GM12878 (cell line): ENCODE results near the gene ZDHHC22. TPM values are rescaled to one million over a fixed set of nuclear protein-coding genes. Genes with fewer than 3 reads are reported as not detected.

Experiments
- ATAC-seq: fragments of 200-7000 bp; cut with Tn5 transposase; 3 replicates; pipeline ENCODE4 v1.9.1; 2020; ENCODE audit warnings: mild to moderate bottlenecking, moderate library complexity
- BruUV-seq: library from RNA; stranded (reverse); fragments of 400-500 nt; replicated peaks from 2 replicates; lab custom pipeline; 2021; lab: Mats Ljungman, UMichigan
- CTCF ChIA-PET: fragments of 300-600 bp; sonication (Branson Sonifier 250); formaldehyde crosslinking; extraction: SDS; loops from one replicate; lab custom pipeline; 2021; ENCODE audit warnings: inconsistent platforms; lab: Yijun Ruan, JAX
- POLR2A ChIA-PET: fragments of 350-600 bp; formaldehyde crosslinking; extraction: SDS; loops from one replicate; lab custom pipeline; 2021; ENCODE audit warnings: inconsistent platforms; lab: Charles Lee
- RAD21 ChIA-PET: fragments of 300-600 bp; sonication (Branson Sonifier 250); formaldehyde crosslinking; loops from one replicate; lab custom pipeline; 2023; ENCODE audit warnings: antibody characterized with exemption; ENCODE audit not compliant: unreplicated experiment; lab: Charles Lee
- SMC1A ChIA-PET: fragments of 300-600 bp; sonication (Branson Sonifier 250); formaldehyde crosslinking; loops from one replicate; lab custom pipeline; 2023; ENCODE audit not compliant: unreplicated experiment, uncharacterized antibody; lab: Charles Lee
- DNase-seq: peaks from one replicate; pipeline ENCODE4 v3.0.0-alpha.2; 2011; ENCODE audit warnings: low read depth, low spot score
- FAIRE-seq: peaks from 3 replicates; lab custom pipeline; 2011; peaks lifted over from hg19 to GRCh38; lab: Jason Lieb, UNC
- H2AFZ ChIP-seq: 2 replicates; pipeline ENCODE4 v1.6.0; 2011; ENCODE audit warnings: low read depth, low read length, control low read depth; ENCODE audit not compliant: control insufficient read depth
- H3K27ac ChIP-seq: 2 replicates; pipeline ENCODE4 v1.5.1; 2011; ENCODE audit warnings: control low read depth; ENCODE audit not compliant: control insufficient read depth, insufficient read depth
- H3K27me3 ChIP-seq, 2 experiments: replicated peaks in 1 of 2; 2 replicates each; pipeline versions ENCODE4 v1.6.0 to v1.6.1; 2011; ENCODE audit warnings: low read length in 1 of 2; ENCODE audit not compliant: control insufficient read depth in 2 of 2, insufficient read depth in 2 of 2
- H3K36me3 ChIP-seq, 2 experiments: 2 replicates each; pipeline ENCODE4 v1.5.1; 2011; ENCODE audit warnings: low read length in 1 of 2; ENCODE audit not compliant: control insufficient read depth in 2 of 2, insufficient read depth in 2 of 2
- H3K4me1 ChIP-seq: 2 replicates; pipeline ENCODE4 v1.6.1; 2011; ENCODE audit warnings: mild to moderate bottlenecking, low read length, moderate library complexity, mixed read lengths; ENCODE audit not compliant: control insufficient read depth, insufficient read depth
- H3K4me2 ChIP-seq: 2 replicates; pipeline ENCODE4 v1.6.0; 2011; ENCODE audit warnings: control low read depth; ENCODE audit not compliant: control insufficient read depth, insufficient read depth
- H3K4me3 ChIP-seq: fragments of 200-600 bp; sonication (generic); 2 replicates; pipeline ENCODE4 v1.5.1; 2016
- H3K79me2 ChIP-seq: 2 replicates; pipeline ENCODE4 v1.6.0; 2011; ENCODE audit warnings: low read length; ENCODE audit not compliant: control insufficient read depth, insufficient read depth
- H3K9ac ChIP-seq: 2 replicates; pipeline ENCODE4 v1.8.0; 2011; ENCODE audit warnings: low read length, control low read depth, mixed read lengths; ENCODE audit not compliant: control insufficient read depth, insufficient read depth
- H3K9me3 ChIP-seq: replicated peaks from 3 replicates; pipeline ENCODE4 v1.5.1; 2011; ENCODE audit warnings: mild to moderate bottlenecking, low read length; ENCODE audit not compliant: control insufficient read depth, insufficient read depth
- H4K20me1 ChIP-seq: 2 replicates; pipeline ENCODE4 v1.6.0; 2011; ENCODE audit not compliant: control insufficient read depth, insufficient read depth
- CREM ChIP-seq: IDR thresholded peaks from 2 replicates; pipeline ENCODE4 v1.6.1; 2014; ENCODE audit warnings: antibody characterized with exemption, low read depth
- FOXM1 ChIP-seq: IDR thresholded peaks from 2 replicates; pipeline ENCODE4 v1.6.1; 2012; ENCODE audit warnings: low read depth, mild to moderate bottlenecking, inconsistent platforms, low read length, moderate library complexity
- LARP7 ChIP-seq: fragments of 450-650 bp; IDR thresholded peaks from 2 replicates; pipeline ENCODE4 v1.6.1; 2017; ENCODE audit warnings: mild to moderate bottlenecking
- MYC ChIP-seq: IDR thresholded peaks from 2 replicates; pipeline ENCODE4 v1.6.1; 2011; ENCODE audit warnings: mild to moderate bottlenecking, low read length, moderate library complexity, inconsistent platforms; ENCODE audit not compliant: insufficient read depth, insufficient replicate concordance, insufficient read length, severe bottlenecking
- RCOR1 ChIP-seq: conservative IDR thresholded peaks from 2 replicates; pipeline ENCODE4 v1.6.1; 2012; ENCODE audit warnings: low read depth, low read length, improper control_type of control experiment
- RELA ChIP-seq: fragments of 450-650 bp; IDR thresholded peaks from 2 replicates; pipeline ENCODE4 v1.8.0; 2014; ENCODE audit warnings: borderline replicate concordance; ENCODE audit not compliant: partially characterized antibody
- SMARCA5 ChIP-seq: fragments of 450-650 bp; IDR thresholded peaks from 2 replicates; pipeline ENCODE4 v1.6.1; 2017; ENCODE audit warnings: mild to moderate bottlenecking
- SP1 ChIP-seq: IDR thresholded peaks from one replicate; pipeline ENCODE4 v1.6.1; 2011; ENCODE audit warnings: low read depth, low read length
- ZNF274 ChIP-seq: IDR thresholded peaks from one replicate; pipeline ENCODE4 v1.8.0; 2011; ENCODE audit not compliant: insufficient read length, insufficient read depth
- WGBS: methylation state at CpG from one replicate; pipeline ENCODE4 v1.1.6; 2016; ENCODE audit warnings: low lambda C conversion rate; ENCODE audit not compliant: insufficient replicate concordance, insufficient coverage; ENCODE audit errors: missing lambda C conversion rate; 5-methylcytosine and 5-hydroxymethylcytosine counted together
- in situ Hi-C: fragments of 300-500 bp; cut with MboI; formaldehyde crosslinking; loops from 9 replicates; pipeline ENCODE4 v1.14.3; 2018; ENCODE audit warnings: mixed read lengths
- intact Hi-C: fragments of 100-400 bp; cut with micrococcal nuclease; formaldehyde crosslinking; loops from one replicate; pipeline ENCODE4 v1.14.2; 2022; ENCODE audit not compliant: unreplicated experiment
- polyA plus RNA-seq, 11 experiments: library from polyadenylated mRNA; depleted of rRNA in 4 of 11; unstranded in 6 of 11; stranded (reverse) in 5 of 11; fragments of >200 nt; fragmentation: Nextera tagmentation in 4 of 11; fragmentation: Illumina TruSeq in 1 of 11; extraction: Ambion mirVana in 4 of 11; extraction: Trizol in 1 of 11; gene quantifications; 1 replicate in 1 of 11; 2 replicates in 10 of 11; pipeline versions ENCODE4 v1.2.1 to v1.2.3, GENCODE V29; 2011 to 2016; ENCODE audit warnings: inconsistent platforms in 2 of 11, missing spikeins in 2 of 11, low read depth in 1 of 11
- total RNA-seq, 4 experiments: library from RNA; depleted of rRNA in 3 of 4; stranded (reverse); fragments of >200 nt in 3 of 4; fragmentation: Illumina TruSeq in 1 of 4; extraction: Trizol in 1 of 4; gene quantifications; 2 replicates each; pipeline versions ENCODE4 v1.2.1 to v1.2.3, GENCODE V29; 2013 to 2021
- TF ChIP-seq, protein P1 (sequence below): fragments of 450-650 bp; IDR thresholded peaks from 2 replicates; pipeline ENCODE4 v1.6.1; 2017; ENCODE audit warnings: antibody characterized with exemption, mild to moderate bottlenecking, moderate library complexity
- TF ChIP-seq, protein P2 (sequence below): fragments of 450-650 bp; formaldehyde crosslinking; IDR thresholded peaks from 2 replicates; pipeline ENCODE4 v1.4.0; 2020; ENCODE audit warnings: mild to moderate bottlenecking, moderate library complexity

The ZDHHC22 gene
- total and polyA plus RNA-seq, 10 of the 15 experiments (the other 5 are each of a cell fraction or from before 2014, with no cell fraction given), result 0.06 TPM; not detected in 9

DNA sequence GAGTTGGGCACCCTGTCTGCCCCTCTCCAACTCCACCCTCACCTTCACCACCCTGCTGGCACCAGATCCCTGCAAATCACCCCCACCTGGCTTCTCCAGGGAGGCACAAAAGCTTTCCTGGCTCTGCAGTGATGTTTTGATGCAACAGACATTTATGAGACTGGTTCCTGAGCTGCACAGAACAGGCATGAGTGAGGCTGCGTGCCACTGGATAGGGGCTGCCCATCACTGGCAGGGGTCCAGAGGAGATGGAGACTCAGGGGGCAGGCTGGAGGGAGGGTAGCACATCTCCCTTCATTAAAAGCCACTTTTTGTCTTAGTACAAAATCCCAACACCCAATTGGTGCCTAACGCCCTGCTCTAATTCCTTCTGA lies 17.3 kb upstream of the ZDHHC22 start:
- FAIRE-seq, result no peak

More for the DNA sequence above, 17.3 kb upstream of the ZDHHC22 start:
- RAD21 ChIA-PET, result no interaction called here
- POLR2A ChIA-PET, result no interaction called here
- TF ChIP-seq MYC (no peak), RELA (no peak), CREM (no peak), SP1 (no peak), FOXM1 (no peak), LARP7 (no peak), RCOR1 (no peak), ZNF274 (no peak), SMARCA5 (no peak)
- TF ChIP-seq, protein P1, sequence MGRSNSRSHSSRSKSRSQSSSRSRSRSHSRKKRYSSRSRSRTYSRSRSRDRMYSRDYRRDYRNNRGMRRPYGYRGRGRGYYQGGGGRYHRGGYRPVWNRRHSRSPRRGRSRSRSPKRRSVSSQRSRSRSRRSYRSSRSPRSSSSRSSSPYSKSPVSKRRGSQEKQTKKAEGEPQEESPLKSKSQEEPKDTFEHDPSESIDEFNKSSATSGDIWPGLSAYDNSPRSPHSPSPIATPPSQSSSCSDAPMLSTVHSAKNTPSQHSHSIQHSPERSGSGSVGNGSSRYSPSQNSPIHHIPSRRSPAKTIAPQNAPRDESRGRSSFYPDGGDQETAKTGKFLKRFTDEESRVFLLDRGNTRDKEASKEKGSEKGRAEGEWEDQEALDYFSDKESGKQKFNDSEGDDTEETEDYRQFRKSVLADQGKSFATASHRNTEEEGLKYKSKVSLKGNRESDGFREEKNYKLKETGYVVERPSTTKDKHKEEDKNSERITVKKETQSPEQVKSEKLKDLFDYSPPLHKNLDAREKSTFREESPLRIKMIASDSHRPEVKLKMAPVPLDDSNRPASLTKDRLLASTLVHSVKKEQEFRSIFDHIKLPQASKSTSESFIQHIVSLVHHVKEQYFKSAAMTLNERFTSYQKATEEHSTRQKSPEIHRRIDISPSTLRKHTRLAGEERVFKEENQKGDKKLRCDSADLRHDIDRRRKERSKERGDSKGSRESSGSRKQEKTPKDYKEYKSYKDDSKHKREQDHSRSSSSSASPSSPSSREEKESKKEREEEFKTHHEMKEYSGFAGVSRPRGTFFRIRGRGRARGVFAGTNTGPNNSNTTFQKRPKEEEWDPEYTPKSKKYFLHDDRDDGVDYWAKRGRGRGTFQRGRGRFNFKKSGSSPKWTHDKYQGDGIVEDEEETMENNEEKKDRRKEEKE, result no peak
- TF ChIP-seq, protein P2, sequence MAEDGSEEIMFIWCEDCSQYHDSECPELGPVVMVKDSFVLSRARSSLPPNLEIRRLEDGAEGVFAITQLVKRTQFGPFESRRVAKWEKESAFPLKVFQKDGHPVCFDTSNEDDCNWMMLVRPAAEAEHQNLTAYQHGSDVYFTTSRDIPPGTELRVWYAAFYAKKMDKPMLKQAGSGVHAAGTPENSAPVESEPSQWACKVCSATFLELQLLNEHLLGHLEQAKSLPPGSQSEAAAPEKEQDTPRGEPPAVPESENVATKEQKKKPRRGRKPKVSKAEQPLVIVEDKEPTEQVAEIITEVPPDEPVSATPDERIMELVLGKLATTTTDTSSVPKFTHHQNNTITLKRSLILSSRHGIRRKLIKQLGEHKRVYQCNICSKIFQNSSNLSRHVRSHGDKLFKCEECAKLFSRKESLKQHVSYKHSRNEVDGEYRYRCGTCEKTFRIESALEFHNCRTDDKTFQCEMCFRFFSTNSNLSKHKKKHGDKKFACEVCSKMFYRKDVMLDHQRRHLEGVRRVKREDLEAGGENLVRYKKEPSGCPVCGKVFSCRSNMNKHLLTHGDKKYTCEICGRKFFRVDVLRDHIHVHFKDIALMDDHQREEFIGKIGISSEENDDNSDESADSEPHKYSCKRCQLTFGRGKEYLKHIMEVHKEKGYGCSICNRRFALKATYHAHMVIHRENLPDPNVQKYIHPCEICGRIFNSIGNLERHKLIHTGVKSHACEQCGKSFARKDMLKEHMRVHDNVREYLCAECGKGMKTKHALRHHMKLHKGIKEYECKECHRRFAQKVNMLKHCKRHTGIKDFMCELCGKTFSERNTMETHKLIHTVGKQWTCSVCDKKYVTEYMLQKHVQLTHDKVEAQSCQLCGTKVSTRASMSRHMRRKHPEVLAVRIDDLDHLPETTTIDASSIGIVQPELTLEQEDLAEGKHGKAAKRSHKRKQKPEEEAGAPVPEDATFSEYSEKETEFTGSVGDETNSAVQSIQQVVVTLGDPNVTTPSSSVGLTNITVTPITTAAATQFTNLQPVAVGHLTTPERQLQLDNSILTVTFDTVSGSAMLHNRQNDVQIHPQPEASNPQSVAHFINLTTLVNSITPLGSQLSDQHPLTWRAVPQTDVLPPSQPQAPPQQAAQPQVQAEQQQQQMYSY (CRISPR knock-in tag), result no peak
- Histone ChIP-seq H3K4me3 (no peak overlapping the region), H2AFZ (no peak overlapping the region), H3K9me3 (no peaks in the 10 kb centered on the region), H3K4me2 (no peak overlapping the region), H3K36me3 (no peaks in the 10 kb centered on the region), H3K79me2 (no peaks in the 10 kb centered on the region), H3K4me1 (no peaks in the 10 kb centered on the region), H4K20me1 (no peaks in the 10 kb centered on the region), H3K27ac (no peak overlapping the region), H3K9ac (no peak overlapping the region), H3K27me3 (no peaks in the 10 kb centered on the region; a peak in 1 of 4 replicates)
- BruUV-seq, result no TSS peak
- DNase-seq (no peak), ATAC-seq (no peak)
- CTCF ChIA-PET, result interaction anchor here (0.8 to 1.5 kb wide), 3 partner anchors 9 to 54 kb away, joined by 3 to 4 read pairs (median 3); no protein-coding TSS in a partner anchor
- in situ Hi-C loops (no loop called here), intact Hi-C loops (loop anchor here (10.0 kb wide), 1 partner anchor 386 kb away; no protein-coding TSS in a partner anchor)
- WGBS, result 61% methylated on average over 2 of the region's 2 CpGs
- SMC1A ChIA-PET, result no interaction called here
